GM19193 (cell line): ENCODE results near the gene KCNMA1.

Experiments used
- POLR2A ChIP-seq: IDR thresholded peaks from 4 replicates; pipeline ENCODE4 v1.6.1; 2011; ENCODE audit not compliant: insufficient read depth, insufficient read length; ENCODE audit errors: extremely low read depth

KCNMA1 gene

DNA sequence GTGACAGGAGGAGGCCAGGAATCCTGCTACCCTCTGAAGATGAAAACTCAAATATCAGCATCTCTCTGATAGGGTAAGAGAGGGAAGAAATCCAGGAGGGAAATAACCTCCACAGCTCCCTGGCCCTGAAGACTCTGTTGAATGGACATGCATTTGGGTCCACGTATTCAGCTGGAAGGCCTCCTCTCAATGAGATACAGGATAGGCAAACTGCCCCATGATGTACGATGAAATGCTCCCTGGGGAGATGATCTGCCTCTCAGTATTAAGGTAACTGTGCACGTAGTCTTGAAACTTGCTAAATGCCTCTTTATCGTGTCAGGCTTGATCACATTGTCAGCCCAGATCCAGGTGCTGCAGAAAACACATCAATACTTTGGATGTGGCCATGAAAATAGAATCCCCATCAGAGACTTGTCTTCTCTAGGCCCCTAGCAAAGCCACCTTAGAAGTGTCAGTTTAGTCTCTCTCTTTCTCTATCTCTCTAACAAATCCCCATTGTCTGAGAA is 384.0 kb downstream of the KCNMA1 start:
- TF ChIP-seq POLR2A, result no peak

DNA sequence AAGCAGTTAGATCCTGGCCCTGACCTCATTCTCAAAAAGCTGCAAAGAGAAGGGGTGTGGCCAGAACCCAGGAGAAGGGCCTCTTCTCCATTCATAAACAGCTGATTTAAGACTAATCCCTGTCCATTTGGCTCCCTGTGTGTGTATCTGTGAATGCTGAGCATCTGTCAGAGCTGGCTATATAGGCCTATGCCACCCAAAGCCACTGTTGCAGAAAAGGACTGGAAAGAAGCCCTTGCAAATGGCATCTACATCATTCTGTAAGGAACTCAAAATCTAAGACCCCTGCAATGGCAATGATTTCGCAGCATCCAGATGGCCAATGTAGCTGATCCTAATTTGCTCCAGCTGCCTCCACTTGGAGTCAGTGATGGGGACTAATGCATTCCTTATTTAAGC is 384.5 kb downstream of the KCNMA1 start:
- no peak for TF ChIP-seq POLR2A

DNA sequence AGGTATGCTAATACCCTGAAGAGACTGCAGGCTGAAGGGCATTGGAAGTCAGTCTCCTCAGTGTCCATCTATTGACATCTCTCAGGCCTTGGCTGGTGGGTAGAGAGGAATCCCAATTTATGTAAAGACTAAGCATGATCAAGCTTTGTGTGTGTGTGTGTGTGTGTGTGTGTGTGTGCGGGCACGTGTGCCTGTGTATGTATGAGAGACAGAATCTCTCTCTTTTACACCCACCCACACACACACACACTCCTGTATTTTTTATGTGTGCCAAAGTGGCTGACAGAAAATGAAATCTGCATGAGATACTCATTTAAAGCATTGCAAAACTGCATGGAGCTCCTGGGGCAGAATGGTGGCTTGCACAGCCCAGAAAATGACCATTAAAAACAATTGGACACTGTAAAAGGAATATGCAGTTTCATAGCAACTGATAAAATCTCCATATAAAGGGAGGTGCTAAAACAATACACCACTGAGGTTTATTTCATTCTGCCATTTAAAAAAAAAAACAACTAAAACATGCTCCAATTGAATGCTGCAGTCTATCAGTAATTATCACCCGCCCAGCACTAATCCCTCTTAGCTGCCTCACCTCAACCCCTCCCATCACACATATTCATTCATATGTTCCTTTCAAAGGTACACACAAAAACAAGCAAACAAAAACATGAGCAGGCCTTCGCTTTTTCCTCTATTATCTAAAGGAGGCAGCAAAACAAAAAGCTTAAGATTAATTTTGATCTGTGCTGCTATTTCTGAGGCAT is 385.0 kb downstream of the KCNMA1 start:
- TF ChIP-seq POLR2A, result no peak

DNA sequence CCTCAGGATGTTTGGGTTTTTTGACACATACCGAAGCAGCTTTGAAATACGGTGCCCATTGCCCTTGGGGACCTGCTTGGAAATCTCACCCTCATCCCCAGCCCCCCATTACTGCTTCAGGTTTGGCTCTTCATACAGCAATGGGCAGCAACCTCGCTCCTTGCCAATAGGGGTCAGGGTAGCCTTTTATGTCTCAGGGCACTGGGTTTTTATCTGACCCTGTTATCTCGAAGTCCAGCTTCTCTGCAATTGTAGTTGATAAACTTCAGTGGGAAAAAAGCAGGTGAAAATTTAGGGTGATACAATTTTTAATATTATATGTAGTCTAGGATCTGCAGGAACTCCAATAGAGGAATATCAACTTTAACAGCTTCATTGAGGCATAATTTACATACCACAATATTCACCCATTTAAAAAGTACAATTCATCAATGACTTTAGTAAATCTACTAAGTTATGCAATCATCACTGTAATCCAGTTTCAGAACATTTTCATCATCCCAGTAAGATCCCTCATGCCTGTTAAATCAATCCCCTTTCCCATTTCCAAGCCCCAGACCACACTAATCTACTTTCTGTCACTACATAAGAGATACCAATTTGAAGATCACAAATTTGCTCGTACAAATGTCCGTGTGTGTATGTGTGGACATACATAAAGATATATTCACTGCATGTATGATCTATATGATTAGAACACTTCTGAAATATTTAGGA is 386.2 kb downstream of the KCNMA1 start:
- no peak for TF ChIP-seq POLR2A

DNA sequence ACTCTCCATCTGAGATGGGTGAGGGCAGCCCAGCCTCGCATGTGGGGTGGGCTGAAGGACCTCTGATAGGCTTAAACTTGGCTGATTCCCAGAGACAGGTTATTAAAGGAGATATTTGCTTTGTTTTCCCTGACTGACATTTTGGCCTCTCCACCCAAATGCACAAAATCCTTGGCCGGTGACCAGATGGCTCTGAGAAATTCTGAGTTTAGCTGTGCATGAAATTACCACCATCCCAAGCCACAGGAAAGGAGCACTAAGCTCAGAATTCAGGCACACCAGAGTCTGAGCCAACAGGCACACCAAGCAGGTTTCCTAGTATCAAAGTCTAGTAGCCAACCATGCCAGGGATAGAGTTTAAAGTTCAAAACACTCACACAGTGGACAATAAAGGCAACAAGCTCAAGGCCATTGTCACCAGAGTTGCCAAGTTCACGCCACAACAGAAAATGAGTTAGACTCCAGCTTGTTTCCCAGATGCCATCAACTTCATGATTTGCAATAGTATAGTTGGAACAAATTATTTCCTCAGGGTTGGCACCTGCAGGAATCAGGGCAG is 387.6 kb downstream of the KCNMA1 start:
- no peak for TF ChIP-seq POLR2A

DNA sequence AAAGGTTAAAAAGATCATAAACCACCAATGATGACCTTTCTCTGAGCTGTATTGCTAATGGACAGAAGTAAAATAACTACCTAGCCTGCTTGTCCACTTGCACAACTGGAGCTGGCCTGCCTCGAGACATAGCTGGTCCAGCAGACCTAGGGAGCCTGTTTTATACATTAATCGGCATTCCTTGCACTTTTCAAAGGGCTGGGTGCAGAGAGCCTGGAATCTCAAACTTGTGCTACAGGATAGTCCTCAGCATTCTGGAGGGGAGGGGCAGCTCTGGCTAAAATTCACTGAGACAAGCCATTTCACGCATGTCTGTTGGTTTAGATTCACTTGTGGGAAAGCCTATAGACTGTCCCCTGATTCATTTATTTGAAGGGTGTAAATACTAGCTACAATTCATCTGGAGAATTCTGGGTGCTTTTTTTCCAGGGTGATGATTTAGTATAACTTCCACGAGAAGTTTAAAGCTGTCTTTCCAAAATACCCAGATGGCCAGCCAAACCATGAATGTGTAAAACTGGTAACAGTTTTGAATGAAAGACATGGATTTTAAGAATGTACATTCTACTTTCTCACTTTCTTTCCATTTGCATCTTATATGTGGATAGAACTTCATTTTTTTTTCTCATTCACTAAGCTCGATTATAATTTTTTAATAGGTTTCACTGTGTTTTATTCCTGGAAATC is 389.4 kb downstream of the KCNMA1 start:
- TF ChIP-seq POLR2A, result no peak

DNA sequence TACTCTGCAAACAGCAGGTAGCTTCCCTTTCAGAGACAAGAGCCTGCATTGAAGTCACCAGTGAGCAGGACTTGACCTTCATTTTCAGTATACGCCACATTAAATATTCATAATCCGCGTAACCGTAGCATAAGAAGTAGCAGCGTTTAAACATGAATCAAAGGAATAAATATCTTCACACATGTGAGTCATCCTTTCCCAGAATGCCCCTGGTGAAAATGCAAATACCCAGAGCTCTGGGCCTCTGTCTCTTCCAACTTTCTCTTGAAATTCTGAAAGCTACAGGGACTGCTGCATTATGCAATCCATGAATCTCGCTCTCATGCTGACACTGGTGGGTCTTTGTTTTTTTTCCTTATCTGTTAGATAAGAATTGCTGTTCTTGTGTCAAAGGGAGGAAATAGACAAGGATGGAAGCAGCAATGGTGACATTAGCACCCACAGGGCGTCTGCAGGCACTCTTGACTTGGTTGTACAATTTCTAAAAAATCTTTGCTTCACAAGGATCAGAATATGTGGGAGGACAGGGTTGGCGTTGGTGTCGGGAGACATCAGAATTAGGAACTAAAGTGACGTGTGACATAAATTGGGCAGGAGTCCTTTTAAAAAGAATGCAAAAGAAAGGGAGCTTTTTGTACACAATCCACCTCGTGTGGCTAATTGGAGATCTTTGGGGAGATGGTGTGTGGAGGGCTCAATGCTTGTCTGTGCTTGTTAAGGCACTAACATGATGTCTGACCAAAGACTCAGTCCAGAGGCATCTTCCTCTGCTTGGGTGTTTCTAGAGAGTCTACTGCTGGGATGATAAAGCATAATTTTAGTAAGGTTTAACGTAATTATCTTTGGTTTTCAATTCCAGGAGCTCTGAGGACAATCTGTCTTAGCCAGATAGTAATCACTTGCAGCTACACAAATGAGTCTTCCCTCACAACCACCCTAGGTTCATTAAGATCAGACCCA is 390.3 kb downstream of the KCNMA1 start:
- TF ChIP-seq POLR2A, result no peak

DNA sequence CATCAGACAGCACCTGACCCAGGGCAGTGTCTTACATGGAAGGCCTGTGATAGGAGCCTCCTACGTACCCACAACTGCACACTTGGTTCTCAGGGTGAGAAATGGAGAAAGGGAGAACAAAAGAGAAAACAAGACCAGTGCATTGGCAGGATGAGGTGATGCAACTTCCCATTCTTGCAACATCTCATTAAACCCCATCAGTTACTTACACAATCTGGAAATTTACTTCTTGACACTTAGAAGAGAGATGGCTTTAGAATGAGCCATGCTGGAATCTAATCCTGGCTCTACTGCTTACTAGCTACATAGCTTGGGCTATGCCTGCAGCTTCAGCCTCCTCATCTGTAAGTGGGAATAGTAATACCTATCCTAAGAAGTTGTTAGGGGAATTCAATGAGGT is 391.7 kb downstream of the KCNMA1 start:
- TF ChIP-seq POLR2A, result no peak

DNA sequence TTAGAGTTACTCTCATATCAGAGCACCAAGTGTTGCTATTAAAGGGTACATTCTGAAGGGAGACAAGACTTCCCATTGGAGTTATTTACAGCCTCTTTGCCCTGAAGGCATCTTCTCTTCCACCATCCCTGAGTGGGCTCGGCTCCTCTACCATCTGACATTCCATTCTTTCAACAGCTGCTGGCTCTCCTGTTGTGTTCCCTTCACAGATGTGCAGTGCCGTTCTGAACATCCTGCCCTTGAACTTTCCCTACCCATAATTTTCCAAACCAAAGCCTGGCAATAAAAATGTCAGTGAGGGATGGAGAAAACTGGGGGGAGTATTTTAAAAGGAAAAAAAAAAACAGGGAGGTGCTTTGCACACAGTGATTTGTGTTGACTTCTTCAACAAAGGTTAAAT is 392.9 kb downstream of the KCNMA1 start:
- no peak for TF ChIP-seq POLR2A

DNA sequence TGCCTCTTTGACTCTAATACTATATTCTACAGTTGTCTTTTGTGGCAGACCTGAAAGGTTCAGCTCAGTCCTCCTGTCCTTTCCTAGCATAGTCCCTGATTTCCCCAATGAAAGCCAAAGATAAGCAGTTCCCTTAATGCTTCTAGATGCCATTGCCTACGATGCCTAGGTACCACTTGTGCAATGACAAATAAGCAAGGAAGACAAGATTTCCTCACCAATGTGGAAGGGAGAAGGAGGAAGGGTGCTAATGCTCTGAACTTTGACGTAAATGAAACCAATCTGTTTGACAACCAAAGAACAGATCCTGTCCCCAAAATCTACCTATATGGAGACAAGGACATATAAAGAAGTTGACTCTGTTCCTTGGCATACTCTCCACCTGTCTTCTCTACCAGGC is 393.3 kb downstream of the KCNMA1 start:
- no peak for TF ChIP-seq POLR2A

DNA sequence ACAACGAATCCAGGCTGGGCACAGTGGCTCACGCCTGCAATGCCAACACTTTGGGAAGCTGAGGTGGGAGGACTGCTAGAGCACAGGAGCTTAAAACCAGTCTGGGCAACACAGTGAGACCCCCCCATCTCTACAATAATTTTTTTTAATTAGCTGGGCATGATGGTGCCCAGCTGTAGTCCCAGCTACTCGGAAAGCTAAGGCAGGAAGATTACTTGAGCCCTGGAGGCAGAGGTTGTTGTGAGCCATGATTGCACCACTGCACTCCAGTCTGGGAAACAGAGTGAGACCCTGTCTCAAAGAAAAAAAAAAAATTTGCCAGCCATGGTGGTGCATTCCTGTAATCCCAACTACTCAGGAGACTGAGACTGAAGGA is 396.3 kb downstream of the KCNMA1 start:
- no peak for TF ChIP-seq POLR2A

DNA sequence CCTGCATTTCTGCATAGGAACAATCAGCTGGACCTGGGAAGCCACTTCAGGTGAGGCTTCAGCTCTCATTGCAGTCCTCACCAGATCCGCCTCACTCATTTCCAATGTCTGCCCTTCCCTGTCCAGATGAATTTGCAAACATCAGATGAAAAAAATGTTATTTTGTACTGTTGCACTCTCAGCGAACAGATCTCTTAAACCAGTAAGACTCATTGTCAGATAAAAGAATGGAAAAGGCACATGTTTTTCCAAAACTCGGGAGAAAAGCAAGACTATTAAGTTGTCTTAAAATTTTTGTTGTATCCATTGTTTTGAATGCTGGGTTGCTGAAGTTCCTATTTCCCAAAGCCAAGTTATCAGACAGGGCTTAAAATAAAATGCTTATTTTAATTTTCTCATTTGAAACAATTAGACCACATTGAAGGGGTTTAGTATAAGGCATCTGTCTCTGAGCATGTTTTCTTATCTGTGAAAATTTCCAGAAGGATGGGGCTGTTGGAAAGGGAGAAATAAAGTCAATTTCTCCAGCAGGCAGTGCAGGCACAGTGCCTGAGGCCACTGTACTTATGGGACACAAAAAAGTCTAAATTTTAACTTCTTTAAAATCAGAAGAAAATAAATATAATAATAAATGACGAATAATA is 396.8 kb downstream of the KCNMA1 start:
- TF ChIP-seq POLR2A, result no peak

DNA sequence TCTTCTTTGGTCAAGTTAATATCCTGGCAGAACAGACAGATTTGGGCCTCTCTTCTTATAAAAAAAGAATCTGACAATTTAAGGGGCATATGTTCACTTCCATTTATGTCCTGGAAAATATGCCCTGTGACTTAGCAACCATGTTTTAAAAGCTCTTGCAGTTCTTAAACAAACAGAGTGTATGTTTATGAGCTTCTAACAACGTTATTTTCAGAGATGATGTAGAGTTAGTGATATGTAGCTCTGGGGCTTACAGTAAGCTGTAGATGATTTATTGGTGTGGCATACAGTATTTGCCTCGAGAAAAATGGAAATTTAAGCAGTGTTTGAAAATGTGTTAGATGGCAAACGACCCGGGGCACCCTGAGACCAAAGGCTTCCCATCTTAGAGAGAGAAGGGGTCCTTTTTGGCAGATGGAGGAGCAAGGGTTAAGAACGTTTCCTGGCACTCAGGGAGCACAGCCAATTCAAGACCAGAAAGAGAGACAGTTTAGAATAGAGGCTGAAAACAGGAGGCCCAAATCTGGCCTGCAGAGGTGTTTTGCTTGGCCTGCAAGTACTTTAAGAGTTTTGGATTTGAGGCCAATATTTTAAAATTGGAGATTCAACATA is 397.5 kb downstream of the KCNMA1 start:
- TF ChIP-seq POLR2A, result no peak
